Panc1 (cell line): Measurements from ENCODE around the gene PLOD3.

Source experiments
- CTCF ChIP-seq: fragments of 450-650 bp; IDR thresholded peaks from 2 replicates; pipeline ENCODE4 v1.5.1; 2017; ENCODE audit warnings: mild to moderate bottlenecking
- POLR2AphosphoS5 ChIP-seq: IDR thresholded peaks from 2 replicates; pipeline ENCODE4 v1.6.1; 2012; ENCODE audit warnings: mild to moderate bottlenecking, low read depth, low read length, moderate library complexity

GRCh38 chr7:101206665-101207042, 10.7 kb downstream of the PLOD3 start:
- TF ChIP-seq CTCF, result no peak
- TF ChIP-seq POLR2AphosphoS5, result no peak
